ENCODE measurements around the gene SYTL2.
"Not testable (repeated sequence)": the region's sequence is repeated elsewhere in the genome, so short reads cannot be mapped to it uniquely, and the experiment has no call there.

- TF ChIP-seq CTCF (conservative IDR thresholded peaks at IDR 0.05); ZFX (IDR thresholded peaks at IDR 0.05): not testable (repeated sequence)
These were observed 139.8 kb downstream of the SYTL2 start for GRCh38 chr11:85670949-85671663.
